HepG2 (cell line): Measurements from ENCODE around the gene OR10R2. TPM values are rescaled to one million over a fixed set of nuclear protein-coding genes. Genes with fewer than 3 reads are reported as not detected.

Experiments
- ATAC-seq: fragments of 200-7000 bp; cut with Tn5 transposase; 3 replicates; pipeline ENCODE4 v1.9.1; 2020; ENCODE audit warnings: mild to moderate bottlenecking, moderate library complexity
- BruUV-seq: library from RNA; stranded (reverse); fragments of 400-500 nt; replicated peaks from 2 replicates; lab custom pipeline; 2021; lab: Mats Ljungman, UMichigan
- CTCF ChIA-PET: fragments of 300-600 bp; formaldehyde crosslinking; extraction: SDS; loops from one replicate; lab custom pipeline; 2021; ENCODE audit warnings: low total read pairs, inconsistent platforms, low intra/inter-chr PET ratio; lab: Yijun Ruan, JAX
- POLR2A ChIA-PET: fragments of 350-600 bp; sonication (Branson Sonifier 250); formaldehyde crosslinking; loops from one replicate; lab custom pipeline; 2020; ENCODE audit warnings: antibody characterized with exemption, inconsistent platforms; lab: Yijun Ruan, JAX
- DNase-seq: peaks from one replicate; pipeline ENCODE4 v3.0.0-alpha.2; 2015; ENCODE audit warnings: low spot score
- FAIRE-seq: peaks from 3 replicates; lab custom pipeline; 2011; peaks lifted over from hg19 to GRCh38; lab: Jason Lieb, UNC
- H2AFZ ChIP-seq: one replicate; pipeline ENCODE4 v1.6.1; 2011; ENCODE audit warnings: low read length, inconsistent platforms
- H3K27ac ChIP-seq: fragments of 300-600 bp; 3 replicates; pipeline ENCODE4 v1.8.0; 2011; ENCODE audit warnings: mixed run types, mild to moderate bottlenecking, mixed read lengths, low read length, inconsistent platforms; ENCODE audit not compliant: insufficient read depth; ENCODE audit errors: extremely low read length
- H3K27me3 ChIP-seq, 2 experiments: fragments of 200-600 bp in 1 of 2; 2 replicates in 1 of 2; 3 replicates in 1 of 2; pipeline versions ENCODE4 v1.6.0 to v1.8.0; 2011; ENCODE audit warnings: low read length in 2 of 2, mild to moderate bottlenecking in 2 of 2, moderate library complexity in 2 of 2, inconsistent platforms in 1 of 2; ENCODE audit not compliant: insufficient read depth in 2 of 2, control insufficient read depth in 1 of 2
- H3K36me3 ChIP-seq, 2 experiments: fragments of 200-600 bp in 1 of 2; replicated peaks in 1 of 2; 2 replicates in 1 of 2; 3 replicates in 1 of 2; pipeline versions ENCODE4 v1.5.1 to v1.8.0; 2011; ENCODE audit warnings: low read length in 2 of 2, inconsistent platforms in 1 of 2; ENCODE audit not compliant: insufficient read depth in 2 of 2, control insufficient read depth in 1 of 2
- H3K4me1 ChIP-seq: 2 replicates; pipeline ENCODE4 v1.5.1; 2012; ENCODE audit warnings: low read length, inconsistent platforms; ENCODE audit not compliant: insufficient read depth
- H3K4me2 ChIP-seq: 2 replicates; pipeline ENCODE4 v1.6.0; 2011; ENCODE audit warnings: low read depth, low read length, inconsistent platforms
- H3K4me3 ChIP-seq, 3 experiments: fragments of 200-600 bp in 1 of 3; sonication (generic), shearing (Covaris generic) in 1 of 3; replicated peaks in 1 of 3; 2 replicates each; pipeline ENCODE4 v1.5.1; 2011 to 2016; ENCODE audit warnings: low read length in 3 of 3, inconsistent platforms in 2 of 3, low read depth in 2 of 3, mild to moderate bottlenecking in 2 of 3, control low read depth in 1 of 3, mixed read lengths in 1 of 3; ENCODE audit not compliant: insufficient read depth in 1 of 3
- H3K79me2 ChIP-seq: one replicate; pipeline ENCODE4 v1.6.1; 2011; ENCODE audit warnings: low read length, inconsistent platforms; ENCODE audit not compliant: insufficient read depth
- H3K9ac ChIP-seq: 2 replicates; pipeline ENCODE4 v1.6.0; 2011; ENCODE audit warnings: mild to moderate bottlenecking, low read depth, low read length, inconsistent platforms; ENCODE audit not compliant: insufficient read depth
- H3K9me3 ChIP-seq: 2 replicates; pipeline ENCODE4 v1.5.1; 2012; ENCODE audit warnings: mild to moderate bottlenecking, low read length
- H4K20me1 ChIP-seq: 2 replicates; pipeline ENCODE4 v1.6.0; 2011; ENCODE audit warnings: inconsistent platforms, mild to moderate bottlenecking, low read length, moderate library complexity; ENCODE audit not compliant: insufficient read depth
- AGO2 ChIP-seq: fragments of 200-400 bp; formaldehyde crosslinking; optimal IDR thresholded peaks from 2 replicates; pipeline ENCODE3; 2017; ENCODE audit warnings: mild to moderate bottlenecking, low read depth, low read length, moderate library complexity
- DR1 ChIP-seq: sonication (generic); formaldehyde crosslinking; IDR thresholded peaks from 2 replicates; pipeline ENCODE4 v1.8.0; 2021; ENCODE audit warnings: mild to moderate bottlenecking, missing genetic modification reagents, inconsistent platforms
- FOXA3 ChIP-seq: IDR thresholded peaks from 2 replicates; pipeline ENCODE4 v1.6.1; 2016; ENCODE audit warnings: missing genetic modification reagents, missing compliant biosample characterization
- MAFF ChIP-seq: IDR thresholded peaks from 2 replicates; pipeline ENCODE4 v1.6.1; 2011; ENCODE audit warnings: low read depth, low read length, improper control_type of control experiment
- MAFK ChIP-seq, 2 experiments: IDR thresholded peaks in 1 of 2; conservative IDR thresholded peaks in 1 of 2; 2 replicates each; pipeline ENCODE4 v1.6.1; 2011; ENCODE audit warnings: improper control_type of control experiment in 2 of 2, low read length in 2 of 2
- MEF2D ChIP-seq: sonication (generic); formaldehyde crosslinking; IDR thresholded peaks from 2 replicates; pipeline ENCODE4 v1.5.1; 2020; ENCODE audit warnings: mild to moderate bottlenecking, missing genetic modification reagents
- NCOA2 ChIP-seq: sonication (generic); formaldehyde crosslinking; IDR thresholded peaks from 2 replicates; pipeline ENCODE4 v1.8.0; 2022; ENCODE audit warnings: inconsistent platforms
- NFYC ChIP-seq: IDR thresholded peaks from 2 replicates; pipeline ENCODE4 v1.6.1; 2016; ENCODE audit warnings: missing genetic modification reagents, missing compliant biosample characterization
- THYN1 ChIP-seq: sonication (generic); formaldehyde crosslinking; IDR thresholded peaks from 2 replicates; pipeline ENCODE4 v1.8.1; 2023; ENCODE audit warnings: low read depth, mild to moderate bottlenecking, moderate library complexity, missing genetic modification reagents, borderline replicate concordance
- ZNF121 ChIP-seq: sonication (generic); formaldehyde crosslinking; IDR thresholded peaks from 2 replicates; pipeline ENCODE4 v1.5.0; 2020; ENCODE audit warnings: mild to moderate bottlenecking, missing genetic modification reagents
- ZNF329 ChIP-seq: sonication (generic); formaldehyde crosslinking; IDR thresholded peaks from 2 replicates; pipeline ENCODE4 v1.9.0; 2021; ENCODE audit warnings: low read depth, mild to moderate bottlenecking, missing genetic modification reagents
- ZNF468 ChIP-seq: sonication (generic); formaldehyde crosslinking; IDR thresholded peaks from 2 replicates; pipeline ENCODE4 v1.8.0; 2022; ENCODE audit warnings: mild to moderate bottlenecking, moderate library complexity, missing genetic modification reagents
- ZNF709 ChIP-seq: sonication (generic); formaldehyde crosslinking; IDR thresholded peaks from 2 replicates; pipeline ENCODE4 v1.5.0; 2020; ENCODE audit warnings: mild to moderate bottlenecking, missing genetic modification reagents
- WGBS: methylation state at CpG from one replicate; pipeline ENCODE4 v1.1.6; 2017; ENCODE audit warnings: low lambda C conversion rate; 5-methylcytosine and 5-hydroxymethylcytosine counted together
- in situ Hi-C: cut with HindIII; loops from 2 replicates; pipeline ENCODE4 v1.10.0; 2017; ENCODE audit warnings: low pct_unique_long_range_greater_than_20kb; ENCODE audit not compliant: extremely low pct_ligation_motif_present
- intact Hi-C: fragments of 100-400 bp; cut with micrococcal nuclease; formaldehyde crosslinking; loops from one replicate; pipeline ENCODE4 v1.10.0; 2022; ENCODE audit not compliant: unreplicated experiment
- polyA plus RNA-seq, 8 experiments: library from polyadenylated mRNA; depleted of rRNA in 3 of 8; stranded (reverse) in 7 of 8; unstranded in 1 of 8; fragments of >200 nt; fragmentation: Illumina TruSeq in 4 of 8; extraction: Trizol in 4 of 8; gene quantifications; 2 replicates each; pipeline versions ENCODE4 v1.2.1 to v1.2.3, GENCODE V29; 2011 to 2016; ENCODE audit warnings: low read depth in 4 of 8, missing spikeins in 1 of 8, mixed read lengths in 1 of 8; ENCODE audit not compliant: insufficient read depth in 1 of 8
- total RNA-seq, 5 experiments: library from RNA; depleted of rRNA; stranded (reverse); fragments of >200 nt; fragmentation: Illumina TruSeq; extraction: Trizol; gene quantifications; 2 replicates each; pipeline ENCODE4 v1.2.3, GENCODE V29; 2016; ENCODE audit warnings: low read depth in 1 of 5
- TF ChIP-seq, protein P1 (sequence below): IDR thresholded peaks from 2 replicates; pipeline ENCODE4 v1.6.1; 2016
- TF ChIP-seq, protein P2 (sequence below): sonication (generic); formaldehyde crosslinking; IDR thresholded peaks from 2 replicates; pipeline ENCODE4 v1.5.1; 2020; ENCODE audit warnings: missing genetic modification reagents, mild to moderate bottlenecking, borderline replicate concordance
- TF ChIP-seq, protein P3 (sequence below): sonication (generic); formaldehyde crosslinking; IDR thresholded peaks from 2 replicates; pipeline ENCODE4 v1.5.0; 2020; ENCODE audit warnings: missing genetic modification reagents, mild to moderate bottlenecking, borderline replicate concordance
- TF ChIP-seq, protein P4 (sequence below): IDR thresholded peaks from 2 replicates; pipeline ENCODE4 v1.6.1; 2016; ENCODE audit warnings: mild to moderate bottlenecking, missing biosample characterization, missing genetic modification reagents

The OR10R2 gene
- total and polyA plus RNA-seq, 2 of the 13 experiments (the other 11 are each of a cell fraction or from before 2014, with no cell fraction given): not detected

DNA sequence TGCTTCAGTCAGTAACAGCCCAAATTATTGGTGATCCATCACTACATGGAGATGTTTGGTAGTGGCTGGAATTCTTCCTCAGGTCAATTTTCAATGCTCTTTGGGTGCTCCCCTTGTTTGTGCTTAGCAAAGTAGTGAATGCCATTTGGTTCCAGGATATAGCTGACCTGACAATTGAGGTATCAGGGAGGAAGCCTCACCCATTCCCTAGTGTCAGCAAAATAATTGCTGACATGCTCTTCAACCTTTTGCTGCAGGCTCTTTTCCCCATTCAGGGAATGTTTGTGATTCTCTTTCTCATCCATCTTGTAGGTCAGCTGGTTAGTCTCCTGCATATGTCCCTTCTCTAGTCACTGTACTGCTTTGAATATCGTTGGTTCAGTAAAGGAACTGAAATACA lies 17.5 kb upstream of the OR10R2 start:
- no peak overlapping the region for H3K9ac ChIP-seq
- no peak overlapping the region for H2AFZ ChIP-seq
- DNase-seq (no peak), ATAC-seq (no peak)
- no peaks in the 10 kb centered on the region for H4K20me1 ChIP-seq
- TF ChIP-seq, protein P1, sequence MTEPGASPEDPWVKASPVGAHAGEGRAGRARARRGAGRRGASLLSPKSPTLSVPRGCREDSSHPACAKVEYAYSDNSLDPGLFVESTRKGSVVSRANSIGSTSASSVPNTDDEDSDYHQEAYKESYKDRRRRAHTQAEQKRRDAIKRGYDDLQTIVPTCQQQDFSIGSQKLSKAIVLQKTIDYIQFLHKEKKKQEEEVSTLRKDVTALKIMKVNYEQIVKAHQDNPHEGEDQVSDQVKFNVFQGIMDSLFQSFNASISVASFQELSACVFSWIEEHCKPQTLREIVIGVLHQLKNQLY (CRISPR knock-in tag): no peak
- TF ChIP-seq NFYC (CRISPR knock-in tag) (no peak), THYN1 (CRISPR knock-in tag) (no peak), ZNF468 (CRISPR knock-in tag) (no peak), DR1 (no peak), MAFK (conservative IDR thresholded peaks at IDR 0.05 in 1 of 2, IDR thresholded peaks at IDR 0.05 in 1 of 2; ENCODE audit: low read length in 2 of 2) (peak; percentile 21 to 82; a peak in 2 of 4 replicates), MEF2D (CRISPR knock-in tag) (no peak), MAFF (peak; percentile 60), ZNF329 (CRISPR knock-in tag) (no peak), FOXA3 (no peak), ZNF709 (CRISPR knock-in tag) (no peak), NCOA2 (CRISPR knock-in tag) (no peak), AGO2 (no peak), ZNF121 (CRISPR knock-in tag) (no peak)
- TF ChIP-seq, protein P2, sequence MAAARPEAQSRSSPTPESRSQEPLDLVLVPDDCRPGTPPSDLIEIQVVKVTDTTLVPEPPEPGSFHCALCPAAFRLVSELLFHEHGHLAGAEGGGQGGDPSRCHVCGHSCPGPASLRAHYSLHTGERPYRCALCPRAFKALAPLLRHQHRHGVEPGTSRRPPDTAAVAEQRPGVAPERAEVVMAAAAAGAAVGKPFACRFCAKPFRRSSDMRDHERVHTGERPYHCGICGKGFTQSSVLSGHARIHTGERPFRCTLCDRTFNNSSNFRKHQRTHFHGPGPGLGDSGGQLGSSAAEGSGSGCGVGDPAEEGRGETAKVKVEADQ (CRISPR knock-in tag): no peak
- TF ChIP-seq, protein P3, sequence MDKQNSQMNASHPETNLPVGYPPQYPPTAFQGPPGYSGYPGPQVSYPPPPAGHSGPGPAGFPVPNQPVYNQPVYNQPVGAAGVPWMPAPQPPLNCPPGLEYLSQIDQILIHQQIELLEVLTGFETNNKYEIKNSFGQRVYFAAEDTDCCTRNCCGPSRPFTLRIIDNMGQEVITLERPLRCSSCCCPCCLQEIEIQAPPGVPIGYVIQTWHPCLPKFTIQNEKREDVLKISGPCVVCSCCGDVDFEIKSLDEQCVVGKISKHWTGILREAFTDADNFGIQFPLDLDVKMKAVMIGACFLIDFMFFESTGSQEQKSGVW: no peak
- TF ChIP-seq, protein P4, sequence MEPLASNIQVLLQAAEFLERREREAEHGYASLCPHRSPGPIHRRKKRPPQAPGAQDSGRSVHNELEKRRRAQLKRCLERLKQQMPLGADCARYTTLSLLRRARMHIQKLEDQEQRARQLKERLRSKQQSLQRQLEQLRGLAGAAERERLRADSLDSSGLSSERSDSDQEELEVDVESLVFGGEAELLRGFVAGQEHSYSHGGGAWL: no peak
- TF ChIP-seq, all 625 proteins: peak for 2
- Histone ChIP-seq H3K79me2 (no peaks in the 10 kb centered on the region), H3K36me3 (no peaks in the 10 kb centered on the region), H3K27ac (no peak overlapping the region), H3K9me3 (peaks cover 58% of the 10 kb centered on the region), H3K4me2 (no peak overlapping the region), H3K4me1 (no peaks in the 10 kb centered on the region), H3K4me3 (no peak overlapping the region), H3K27me3 (no peaks in the 10 kb centered on the region)
- intact Hi-C loops: no loop called here
- WGBS: 0% methylated on average over 1 of the region's 1 CpG
- CTCF ChIA-PET: no interaction called here
- FAIRE-seq: no peak
- BruUV-seq: no TSS peak
- POLR2A ChIA-PET: no interaction called here
- in situ Hi-C loops: no loop called here
